GM12872 (cell line): Measurements from ENCODE around the gene SLC9A5.

ENCODE experiments used
- TF ChIP-seq, protein P1 (sequence below): IDR thresholded peaks from 3 replicates; pipeline ENCODE4 v1.5.1; 2011; ENCODE audit warnings: low read depth, mild to moderate bottlenecking, low read length, moderate library complexity; ENCODE audit not compliant: insufficient read depth

SLC9A5 gene

GRCh38 chr16:67238278-67238575, 10.6 kb upstream of the SLC9A5 start:
- TF ChIP-seq, protein P1, sequence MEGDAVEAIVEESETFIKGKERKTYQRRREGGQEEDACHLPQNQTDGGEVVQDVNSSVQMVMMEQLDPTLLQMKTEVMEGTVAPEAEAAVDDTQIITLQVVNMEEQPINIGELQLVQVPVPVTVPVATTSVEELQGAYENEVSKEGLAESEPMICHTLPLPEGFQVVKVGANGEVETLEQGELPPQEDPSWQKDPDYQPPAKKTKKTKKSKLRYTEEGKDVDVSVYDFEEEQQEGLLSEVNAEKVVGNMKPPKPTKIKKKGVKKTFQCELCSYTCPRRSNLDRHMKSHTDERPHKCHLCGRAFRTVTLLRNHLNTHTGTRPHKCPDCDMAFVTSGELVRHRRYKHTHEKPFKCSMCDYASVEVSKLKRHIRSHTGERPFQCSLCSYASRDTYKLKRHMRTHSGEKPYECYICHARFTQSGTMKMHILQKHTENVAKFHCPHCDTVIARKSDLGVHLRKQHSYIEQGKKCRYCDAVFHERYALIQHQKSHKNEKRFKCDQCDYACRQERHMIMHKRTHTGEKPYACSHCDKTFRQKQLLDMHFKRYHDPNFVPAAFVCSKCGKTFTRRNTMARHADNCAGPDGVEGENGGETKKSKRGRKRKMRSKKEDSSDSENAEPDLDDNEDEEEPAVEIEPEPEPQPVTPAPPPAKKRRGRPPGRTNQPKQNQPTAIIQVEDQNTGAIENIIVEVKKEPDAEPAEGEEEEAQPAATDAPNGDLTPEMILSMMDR: no peak

DNA sequence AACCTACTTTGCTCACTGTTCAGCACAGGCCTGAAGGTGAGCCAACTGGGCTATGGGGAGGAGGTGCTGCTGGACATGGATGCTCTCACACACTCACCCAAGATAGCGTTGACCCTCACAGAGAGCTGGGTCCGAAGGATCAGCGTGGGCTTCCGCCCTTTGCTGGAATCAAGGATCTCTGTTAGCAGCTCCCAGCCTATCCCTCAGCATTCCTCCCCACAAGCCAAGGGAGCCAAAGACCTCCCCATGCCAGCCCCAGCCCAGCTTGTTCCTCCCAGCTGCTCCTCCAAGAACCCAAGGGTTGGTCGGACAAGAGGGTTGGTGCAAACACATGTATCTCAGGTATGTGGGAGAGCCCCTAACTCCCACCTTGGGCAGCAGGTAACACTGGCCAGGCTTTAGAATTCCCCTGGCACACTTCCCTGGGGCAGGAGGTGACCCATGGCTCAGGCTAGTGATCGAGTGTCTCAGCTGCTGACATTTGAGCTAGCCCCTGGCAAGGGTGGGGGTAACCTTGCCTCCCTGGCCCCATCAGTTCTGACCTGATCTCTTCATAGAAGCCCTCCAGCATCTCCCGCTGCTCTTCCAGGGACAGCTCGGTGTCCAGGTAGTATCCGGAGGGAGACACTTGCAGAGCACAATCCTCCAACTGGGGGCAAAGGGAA, 9.8 kb upstream of the SLC9A5 start:
- TF ChIP-seq, protein P1: no peak

DNA sequence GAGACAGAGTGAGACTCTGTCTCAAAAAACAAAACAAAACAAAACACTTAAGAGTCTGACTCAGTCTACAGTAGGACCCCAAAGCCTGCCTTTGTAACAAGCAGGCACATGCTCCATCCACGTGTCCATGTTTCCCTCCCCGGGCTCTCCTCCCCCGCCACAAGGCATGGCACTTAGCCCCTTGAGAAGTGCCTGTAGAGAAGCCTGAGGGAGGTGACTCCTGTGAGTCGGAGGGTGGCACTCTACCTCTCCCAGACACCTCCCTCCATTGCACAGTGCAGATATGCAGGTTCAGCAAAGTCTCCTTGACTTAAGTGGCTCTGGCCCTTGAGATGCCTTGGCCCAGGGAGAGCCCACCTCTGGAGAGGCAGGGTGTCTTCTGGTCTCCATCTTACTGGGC, 8.3 kb upstream of the SLC9A5 start:
- TF ChIP-seq, protein P1: no peak

GRCh38 chr16:67241008-67241900, 7.5 kb upstream of the SLC9A5 start:
- TF ChIP-seq, protein P1: no peak

DNA sequence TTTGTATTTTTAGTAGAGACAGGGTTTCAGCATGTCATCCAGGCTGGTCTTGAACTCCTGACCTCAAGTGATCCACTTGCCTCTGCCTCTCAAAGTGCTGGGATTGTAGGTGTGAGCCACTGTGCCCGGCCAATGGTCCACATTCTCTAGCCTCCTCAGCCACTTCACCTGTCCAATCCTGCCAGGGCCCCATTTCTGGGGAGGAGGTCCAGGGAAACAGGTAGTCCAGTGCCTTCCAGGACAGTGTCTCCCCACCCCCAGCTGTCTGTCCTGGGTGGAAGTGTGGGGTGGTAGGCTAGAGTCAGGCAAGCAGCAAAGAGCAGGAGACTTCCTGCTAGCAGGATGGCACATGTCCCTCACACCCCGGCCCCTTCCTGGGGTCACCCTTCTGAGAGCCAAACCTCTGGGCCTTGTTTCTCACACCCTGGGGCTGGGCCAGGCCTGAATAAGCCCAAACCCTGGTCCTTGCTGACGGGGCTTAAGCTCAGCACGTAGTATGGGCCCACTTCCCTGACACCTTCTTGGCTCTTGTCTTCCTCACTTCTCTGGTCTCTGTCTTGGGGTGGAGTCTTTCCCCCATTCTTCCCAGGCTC, 6.5 kb upstream of the SLC9A5 start:
- TF ChIP-seq, protein P1: no peak

DNA sequence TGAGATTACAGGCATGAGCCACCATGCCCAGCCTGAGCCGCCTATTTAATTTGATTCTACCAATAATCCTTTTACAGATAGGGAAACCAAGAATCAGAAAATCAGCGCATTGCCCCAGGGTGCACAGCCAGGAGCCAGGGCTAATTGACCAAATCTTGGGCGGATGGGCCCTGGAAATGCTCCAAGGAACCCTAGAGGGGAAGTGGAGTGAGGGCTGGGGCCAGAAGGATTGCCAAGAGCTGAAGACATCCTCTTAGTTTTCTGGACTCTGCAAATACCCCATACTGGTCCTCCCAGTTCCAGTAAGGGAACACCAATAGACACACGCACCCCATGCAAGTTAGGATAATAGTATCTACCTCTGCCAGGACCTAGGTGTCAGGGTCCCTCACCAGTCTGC, 5.3 kb upstream of the SLC9A5 start:
- TF ChIP-seq, protein P1: no peak

- TF ChIP-seq, protein P1: peak; percentile 13; the same call in 1 of the 3 replicates
Measured at GRCh38 chr16:67244387-67245185, 4.2 kb upstream of the SLC9A5 start.
